ENCODE data around the gene SUPT3H. TPM values are rescaled to one million over a fixed set of nuclear protein-coding genes. Genes with fewer than 3 reads are reported as not detected.
"Not testable (repeated sequence)": the region's sequence is repeated elsewhere in the genome, so short reads cannot be mapped to it uniquely, and the experiment has no call there.

SUPT3H gene
- polyA plus RNA-seq, 1 donor (not counting 4 experiments of a cell fraction or from before 2014, with no cell fraction given) = 7.6 TPM

GRCh38 chr6:45289751-45290514 is 87.8 kb downstream of the SUPT3H start:
- H3K27me3 ChIP-seq (ENCODE audit: control insufficient read depth, extremely low read depth, insufficient read depth, low read length) = no peaks in the 10 kb centered on the region
- H3K79me2 ChIP-seq (ENCODE audit: control insufficient read depth, insufficient read depth, low read length) = no peaks in the 10 kb centered on the region
- H3K4me1 ChIP-seq (ENCODE audit: control insufficient read depth, extremely low read depth, insufficient read depth, low read length) = no peaks in the 10 kb centered on the region
- dilution Hi-C loops (cut with MboI; ENCODE audit: extremely low pct_ligation_motif_present, low sequenced_read_pairs) = no loop called here
- no peak for TF ChIP-seq EZH2 (IDR thresholded peaks at IDR 0.05; ENCODE audit: low read length)
- FAIRE-seq (no peak), DNase-seq (ENCODE audit: low read depth, low spot score) (no peak)
- no peaks in the 10 kb centered on the region for H4K20me1 ChIP-seq (ENCODE audit: control insufficient read depth, extremely low read depth, insufficient read depth, low read length)
- H3K9me1 ChIP-seq (ENCODE audit: control insufficient read depth, extremely low read depth, insufficient read depth, low read length) = no peaks in the 10 kb centered on the region
- no peak overlapping the region for H3K4me2 ChIP-seq (ENCODE audit: control insufficient read depth, extremely low read depth, insufficient read depth, low read depth, low read length)
- no peak overlapping the region for H3K4me3 ChIP-seq (ENCODE audit: control insufficient read depth in 2 of 3, extremely low read depth in 1 of 3, insufficient read depth in 2 of 3, low read depth in 1 of 3, low read length in 3 of 3)
- no peaks in the 10 kb centered on the region for H3K9me3 ChIP-seq (ENCODE audit: control insufficient read depth, low read depth, low read length)
- H3K27ac ChIP-seq (ENCODE audit: control insufficient read depth, insufficient read depth, low read length) = no peak overlapping the region
- no peak overlapping the region for H3K9ac ChIP-seq (ENCODE audit: control insufficient read depth, extremely low read depth, insufficient read depth, low read length)
- H3K36me3 ChIP-seq (ENCODE audit: control insufficient read depth in 2 of 2, extremely low read depth in 1 of 2, insufficient read depth in 2 of 2, low read length in 2 of 2) = no peaks in the 10 kb centered on the region
- no peak overlapping the region for H2AFZ ChIP-seq (ENCODE audit: control insufficient read depth, low read length)

DNA sequence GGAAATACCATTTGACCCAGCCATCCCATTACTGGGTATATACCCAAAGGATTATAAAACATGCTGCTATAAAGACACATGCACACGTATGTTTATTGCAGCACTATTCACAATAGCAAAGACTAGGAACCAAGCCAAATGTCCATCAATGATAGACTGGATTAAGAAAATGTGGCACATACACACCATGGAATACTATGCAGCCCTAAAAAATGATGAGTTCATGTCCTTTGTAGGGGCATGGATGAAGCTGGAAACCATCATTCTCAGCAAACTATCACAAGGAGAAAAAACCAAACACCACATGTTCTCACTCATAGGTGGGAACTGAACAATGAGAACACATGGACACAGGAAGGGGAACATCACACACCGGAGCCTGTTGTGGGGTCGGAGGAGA is 91.0 kb downstream of the SUPT3H start:
- FAIRE-seq; H3K36me3 ChIP-seq (ENCODE audit: control insufficient read depth in 2 of 2, extremely low read depth in 1 of 2, insufficient read depth in 2 of 2, low read length in 2 of 2); H4K20me1 ChIP-seq (ENCODE audit: control insufficient read depth, extremely low read depth, insufficient read depth, low read length); DNase-seq (ENCODE audit: low read depth, low spot score); H3K4me3 ChIP-seq (ENCODE audit: control insufficient read depth in 2 of 3, extremely low read depth in 1 of 3, insufficient read depth in 2 of 3, low read depth in 1 of 3, low read length in 3 of 3); H3K4me1 ChIP-seq (ENCODE audit: control insufficient read depth, extremely low read depth, insufficient read depth, low read length); H3K79me2 ChIP-seq (ENCODE audit: control insufficient read depth, insufficient read depth, low read length); H3K9me1 ChIP-seq (ENCODE audit: control insufficient read depth, extremely low read depth, insufficient read depth, low read length); H3K4me2 ChIP-seq (ENCODE audit: control insufficient read depth, extremely low read depth, insufficient read depth, low read depth, low read length); H3K27ac ChIP-seq (ENCODE audit: control insufficient read depth, insufficient read depth, low read length); H3K9ac ChIP-seq (ENCODE audit: control insufficient read depth, extremely low read depth, insufficient read depth, low read length); dilution Hi-C loops (cut with MboI; ENCODE audit: extremely low pct_ligation_motif_present, low sequenced_read_pairs); H3K9me3 ChIP-seq (ENCODE audit: control insufficient read depth, low read depth, low read length); H2AFZ ChIP-seq (ENCODE audit: control insufficient read depth, low read length); H3K27me3 ChIP-seq (ENCODE audit: control insufficient read depth, extremely low read depth, insufficient read depth, low read length): not testable (repeated sequence)

GRCh38 chr6:45278367-45278766 is 99.4 kb downstream of the SUPT3H start:
- H3K4me3 ChIP-seq (ENCODE audit: control insufficient read depth in 2 of 3, extremely low read depth in 1 of 3, insufficient read depth in 2 of 3, low read depth in 1 of 3, low read length in 3 of 3) = no peak overlapping the region
- no peaks in the 10 kb centered on the region for H4K20me1 ChIP-seq (ENCODE audit: control insufficient read depth, extremely low read depth, insufficient read depth, low read length)
- H3K9ac ChIP-seq (ENCODE audit: control insufficient read depth, extremely low read depth, insufficient read depth, low read length) = no peak overlapping the region
- no peak for DNase-seq (ENCODE audit: low read depth, low spot score)
- H3K27ac ChIP-seq (ENCODE audit: control insufficient read depth, insufficient read depth, low read length) = no peak overlapping the region
- H3K4me2 ChIP-seq (ENCODE audit: control insufficient read depth, extremely low read depth, insufficient read depth, low read depth, low read length) = no peak overlapping the region
- no peaks in the 10 kb centered on the region for H3K4me1 ChIP-seq (ENCODE audit: control insufficient read depth, extremely low read depth, insufficient read depth, low read length)
- H3K36me3 ChIP-seq (ENCODE audit: control insufficient read depth in 2 of 2, extremely low read depth in 1 of 2, insufficient read depth in 2 of 2, low read length in 2 of 2) = no peaks in the 10 kb centered on the region
- no peaks in the 10 kb centered on the region for H3K79me2 ChIP-seq (ENCODE audit: control insufficient read depth, insufficient read depth, low read length)
- H2AFZ ChIP-seq (ENCODE audit: control insufficient read depth, low read length) = no peak overlapping the region
- TF ChIP-seq EZH2 (IDR thresholded peaks at IDR 0.05; ENCODE audit: low read length) = no peak
- TF ChIP-seq, protein P1, sequence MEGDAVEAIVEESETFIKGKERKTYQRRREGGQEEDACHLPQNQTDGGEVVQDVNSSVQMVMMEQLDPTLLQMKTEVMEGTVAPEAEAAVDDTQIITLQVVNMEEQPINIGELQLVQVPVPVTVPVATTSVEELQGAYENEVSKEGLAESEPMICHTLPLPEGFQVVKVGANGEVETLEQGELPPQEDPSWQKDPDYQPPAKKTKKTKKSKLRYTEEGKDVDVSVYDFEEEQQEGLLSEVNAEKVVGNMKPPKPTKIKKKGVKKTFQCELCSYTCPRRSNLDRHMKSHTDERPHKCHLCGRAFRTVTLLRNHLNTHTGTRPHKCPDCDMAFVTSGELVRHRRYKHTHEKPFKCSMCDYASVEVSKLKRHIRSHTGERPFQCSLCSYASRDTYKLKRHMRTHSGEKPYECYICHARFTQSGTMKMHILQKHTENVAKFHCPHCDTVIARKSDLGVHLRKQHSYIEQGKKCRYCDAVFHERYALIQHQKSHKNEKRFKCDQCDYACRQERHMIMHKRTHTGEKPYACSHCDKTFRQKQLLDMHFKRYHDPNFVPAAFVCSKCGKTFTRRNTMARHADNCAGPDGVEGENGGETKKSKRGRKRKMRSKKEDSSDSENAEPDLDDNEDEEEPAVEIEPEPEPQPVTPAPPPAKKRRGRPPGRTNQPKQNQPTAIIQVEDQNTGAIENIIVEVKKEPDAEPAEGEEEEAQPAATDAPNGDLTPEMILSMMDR (optimal IDR thresholded peaks at IDR 0.05 in 1 of 3, IDR thresholded peaks at IDR 0.05 in 1 of 3, conservative IDR thresholded peaks at IDR 0.05 in 1 of 3; ENCODE audit: extremely low read depth in 1 of 3, insufficient read depth in 2 of 3, low read length in 3 of 3) = no peak
- dilution Hi-C loops (cut with MboI; ENCODE audit: extremely low pct_ligation_motif_present, low sequenced_read_pairs) = no loop called here
- no peak for FAIRE-seq
- no peaks in the 10 kb centered on the region for H3K9me1 ChIP-seq (ENCODE audit: control insufficient read depth, extremely low read depth, insufficient read depth, low read length)
- no peaks in the 10 kb centered on the region for H3K27me3 ChIP-seq (ENCODE audit: control insufficient read depth, extremely low read depth, insufficient read depth, low read length)
- H3K9me3 ChIP-seq (ENCODE audit: control insufficient read depth, low read depth, low read length) = no peaks in the 10 kb centered on the region

- H3K9me1 ChIP-seq (ENCODE audit: control insufficient read depth, extremely low read depth, insufficient read depth, low read length); H4K20me1 ChIP-seq (ENCODE audit: control insufficient read depth, extremely low read depth, insufficient read depth, low read length); dilution Hi-C loops (cut with MboI; ENCODE audit: extremely low pct_ligation_motif_present, low sequenced_read_pairs); H3K36me3 ChIP-seq (ENCODE audit: control insufficient read depth in 2 of 2, extremely low read depth in 1 of 2, insufficient read depth in 2 of 2, low read length in 2 of 2); H3K27me3 ChIP-seq (ENCODE audit: control insufficient read depth, extremely low read depth, insufficient read depth, low read length); H3K4me2 ChIP-seq (ENCODE audit: control insufficient read depth, extremely low read depth, insufficient read depth, low read depth, low read length); FAIRE-seq; H2AFZ ChIP-seq (ENCODE audit: control insufficient read depth, low read length); H3K27ac ChIP-seq (ENCODE audit: control insufficient read depth, insufficient read depth, low read length); H3K4me3 ChIP-seq (ENCODE audit: control insufficient read depth in 2 of 3, extremely low read depth in 1 of 3, insufficient read depth in 2 of 3, low read depth in 1 of 3, low read length in 3 of 3); H3K4me1 ChIP-seq (ENCODE audit: control insufficient read depth, extremely low read depth, insufficient read depth, low read length); H3K79me2 ChIP-seq (ENCODE audit: control insufficient read depth, insufficient read depth, low read length); H3K9me3 ChIP-seq (ENCODE audit: control insufficient read depth, low read depth, low read length); H3K9ac ChIP-seq (ENCODE audit: control insufficient read depth, extremely low read depth, insufficient read depth, low read length); DNase-seq (ENCODE audit: low read depth, low spot score): not testable (repeated sequence)
Measured at GRCh38 chr6:45277741-45278140, 100.0 kb downstream of the SUPT3H start.
